SK-N-SH (cell line): ENCODE results near the gene TTC21B. TPM values are rescaled to one million over a fixed set of nuclear protein-coding genes. Genes with fewer than 3 reads are reported as not detected.

Experiments used
- CTCF ChIA-PET: fragments of 300-600, 350-600 bp; formaldehyde crosslinking; extraction: SDS; loops from one replicate; lab custom pipeline; 2021; lab: Yijun Ruan, JAX
- POLR2A ChIA-PET: fragments of 350-600 bp; sonication (Branson Sonifier 250); formaldehyde crosslinking; extraction: SDS; loops from one replicate; lab custom pipeline; 2020; ENCODE audit warnings: antibody characterized with exemption, inconsistent platforms; lab: Yijun Ruan, JAX
- DNase-seq: peaks from one replicate; pipeline ENCODE4 v3.0.0; 2012
- H2AFZ ChIP-seq: fragments of 200-600 bp; sonication (generic); 2 replicates; pipeline ENCODE4 v1.8.1; 2016; ENCODE audit warnings: antibody characterized with exemption, mild to moderate bottlenecking, low read depth
- H3F3A ChIP-seq: fragments of 200-600 bp; sonication (generic); replicated peaks from 2 replicates; pipeline ENCODE3; 2016; ENCODE audit warnings: antibody characterized with exemption, mild to moderate bottlenecking; ENCODE audit not compliant: insufficient read depth
- H3K27ac ChIP-seq, 2 experiments: fragments of 200-500 bp in 1 of 2; fragments of 200-600 bp in 1 of 2; sonication (Bioruptor generic) in 1 of 2; sonication (generic), shearing (Covaris generic) in 1 of 2; 2 replicates each; pipeline versions ENCODE4 v1.5.1 to v1.6.1; 2014 to 2016; ENCODE audit warnings: low read depth in 2 of 2, inconsistent platforms in 1 of 2, low read length in 1 of 2, mild to moderate bottlenecking in 1 of 2, mixed read lengths in 1 of 2
- H3K27me3 ChIP-seq: fragments of 200-600 bp; sonication (generic), shearing (Covaris generic); 2 replicates; pipeline ENCODE4 v1.6.1; 2016; ENCODE audit warnings: mixed run types; ENCODE audit not compliant: insufficient read depth
- H3K36me3 ChIP-seq, 2 experiments: fragments of 200-500 bp in 1 of 2; fragments of 200-600 bp in 1 of 2; sonication (Bioruptor generic) in 1 of 2; sonication (generic) in 1 of 2; replicated peaks in 1 of 2; 2 replicates each; pipeline versions ENCODE3 to v1.5.1; 2014 to 2016; ENCODE audit warnings: low read length in 1 of 2, mild to moderate bottlenecking in 1 of 2; ENCODE audit not compliant: insufficient read depth in 2 of 2, control insufficient read depth in 1 of 2
- H3K4me1 ChIP-seq, 2 experiments: fragments of 200-500 bp in 1 of 2; fragments of 200-600 bp in 1 of 2; sonication (Bioruptor generic) in 1 of 2; sonication (generic), shearing (Covaris generic) in 1 of 2; 2 replicates each; pipeline versions ENCODE4 v1.5.1 to v1.6.1; 2014 to 2016; ENCODE audit warnings: low read depth in 1 of 2, low read length in 1 of 2, mixed run types in 1 of 2; ENCODE audit not compliant: insufficient read depth in 2 of 2, control insufficient read depth in 1 of 2
- H3K4me2 ChIP-seq: fragments of 200-600 bp; sonication (generic), shearing (Covaris generic); 2 replicates; pipeline ENCODE4 v1.6.1; 2017; ENCODE audit warnings: mixed run types
- H3K4me3 ChIP-seq, 2 experiments: fragments of 200-500 bp in 1 of 2; fragments of 200-600 bp in 1 of 2; sonication (Bioruptor generic) in 1 of 2; sonication (generic), shearing (Covaris generic) in 1 of 2; 2 replicates each; pipeline versions ENCODE4 v1.5.1 to v1.8.1; 2014 to 2016; ENCODE audit warnings: low read depth in 2 of 2, inconsistent platforms in 1 of 2, low read length in 1 of 2, mild to moderate bottlenecking in 1 of 2, mixed read lengths in 1 of 2, moderate library complexity in 1 of 2
- H3K79me2 ChIP-seq: fragments of 200-600 bp; sonication (generic); 2 replicates; pipeline ENCODE4 v1.8.1; 2017; ENCODE audit warnings: mild to moderate bottlenecking; ENCODE audit not compliant: insufficient read depth
- H3K9ac ChIP-seq: fragments of 200-600 bp; sonication (generic); 2 replicates; pipeline ENCODE4 v1.6.1; 2017; ENCODE audit warnings: mixed run types
- H3K9me2 ChIP-seq: fragments of 200-600 bp; sonication (generic); 2 replicates; pipeline ENCODE4 v1.6.1; 2017; ENCODE audit warnings: mixed run types
- H3K9me3 ChIP-seq: fragments of 200-600 bp; sonication (generic); 2 replicates; pipeline ENCODE4 v1.6.1; 2017; ENCODE audit warnings: mixed run types, mild to moderate bottlenecking, moderate library complexity
- H4K20me1 ChIP-seq: fragments of 200-600 bp; sonication (generic); 2 replicates; pipeline ENCODE4 v1.6.1; 2017; ENCODE audit warnings: mild to moderate bottlenecking, mixed run types; ENCODE audit not compliant: insufficient read depth
- CHD2 ChIP-seq: fragments of 150-350 bp; IDR thresholded peaks from 2 replicates; pipeline ENCODE4 v1.6.1; 2018; ENCODE audit warnings: low read length; ENCODE audit not compliant: partially characterized antibody
- ELF1 ChIP-seq: IDR thresholded peaks from 2 replicates; pipeline ENCODE4 v1.4.0; 2012
- EP300 ChIP-seq, 2 experiments: IDR thresholded peaks; 2 replicates each; pipeline versions ENCODE4 v1.4.0 to v1.6.1; 2012; ENCODE audit warnings: borderline replicate concordance in 1 of 2, low read depth in 1 of 2, low read length in 1 of 2
- FOSL2 ChIP-seq: IDR thresholded peaks from 2 replicates; pipeline ENCODE4 v1.4.0; 2012; ENCODE audit warnings: low read depth, mild to moderate bottlenecking, moderate library complexity, borderline replicate concordance
- GABPA ChIP-seq: IDR thresholded peaks from 2 replicates; pipeline ENCODE4 v1.4.0; 2012; ENCODE audit warnings: low read depth, mild to moderate bottlenecking
- MEF2A ChIP-seq: IDR thresholded peaks from 2 replicates; pipeline ENCODE4 v1.4.0; 2012; ENCODE audit warnings: low read depth, borderline replicate concordance
- NRF1 ChIP-seq: IDR thresholded peaks from 2 replicates; pipeline ENCODE4 v1.6.1; 2012; ENCODE audit warnings: low read depth, mild to moderate bottlenecking, low read length
- RXRA ChIP-seq: IDR thresholded peaks from 2 replicates; pipeline ENCODE4 v1.4.0; 2012; ENCODE audit warnings: low read depth, mild to moderate bottlenecking, borderline replicate concordance
- SIN3A ChIP-seq: IDR thresholded peaks from 2 replicates; pipeline ENCODE4 v1.6.1; 2012; ENCODE audit warnings: low read depth, mild to moderate bottlenecking, low read length, moderate library complexity, borderline replicate concordance
- TAF1 ChIP-seq: IDR thresholded peaks from 2 replicates; pipeline ENCODE4 v1.6.1; 2012; ENCODE audit warnings: low read depth, mild to moderate bottlenecking, low read length, moderate library complexity, borderline replicate concordance
- TCF12 ChIP-seq: IDR thresholded peaks from 2 replicates; pipeline ENCODE4 v1.4.0; 2012
- YY1 ChIP-seq: IDR thresholded peaks from 2 replicates; pipeline ENCODE4 v1.4.0; 2012; ENCODE audit warnings: low read depth, mild to moderate bottlenecking
- WGBS: methylation state at CpG from one replicate; pipeline ENCODE4 v1.1.6; 2017; ENCODE audit warnings: low lambda C conversion rate; 5-methylcytosine and 5-hydroxymethylcytosine counted together
- polyA plus RNA-seq, 3 experiments: library from polyadenylated mRNA; depleted of rRNA; stranded (reverse); fragments of >200 nt; gene quantifications; 2 replicates each; pipeline ENCODE4 v1.2.3, GENCODE V29; 2012
- TF ChIP-seq, protein P1 (sequence below): IDR thresholded peaks from 2 replicates; pipeline ENCODE4 v1.4.0; 2012; ENCODE audit warnings: low read depth, borderline replicate concordance
- TF ChIP-seq, protein P2 (sequence below): IDR thresholded peaks from 2 replicates; pipeline ENCODE4 v1.6.1; 2012; ENCODE audit warnings: mild to moderate bottlenecking, low read depth, low read length, moderate library complexity
- TF ChIP-seq, protein P3 (sequence below): fragments of 200-600 bp; sonication (generic); IDR thresholded peaks from 2 replicates; pipeline ENCODE4 v1.6.1; 2017; ENCODE audit warnings: antibody characterized with exemption, mild to moderate bottlenecking, moderate library complexity
- TF ChIP-seq, protein P4 (sequence below): IDR thresholded peaks from 2 replicates; pipeline ENCODE4 v1.4.0; 2012; ENCODE audit warnings: low read depth, borderline replicate concordance
- TF ChIP-seq, protein P5 (sequence below): IDR thresholded peaks from 2 replicates; pipeline ENCODE4 v1.4.0; 2012; ENCODE audit warnings: low read depth
- TF ChIP-seq, protein P6 (sequence below): IDR thresholded peaks from 2 replicates; pipeline ENCODE4; 2012

TTC21B gene
- polyA plus RNA-seq, 1 of the 3 experiments (the other 2 are of a cell fraction) = 10.1 TPM

DNA sequence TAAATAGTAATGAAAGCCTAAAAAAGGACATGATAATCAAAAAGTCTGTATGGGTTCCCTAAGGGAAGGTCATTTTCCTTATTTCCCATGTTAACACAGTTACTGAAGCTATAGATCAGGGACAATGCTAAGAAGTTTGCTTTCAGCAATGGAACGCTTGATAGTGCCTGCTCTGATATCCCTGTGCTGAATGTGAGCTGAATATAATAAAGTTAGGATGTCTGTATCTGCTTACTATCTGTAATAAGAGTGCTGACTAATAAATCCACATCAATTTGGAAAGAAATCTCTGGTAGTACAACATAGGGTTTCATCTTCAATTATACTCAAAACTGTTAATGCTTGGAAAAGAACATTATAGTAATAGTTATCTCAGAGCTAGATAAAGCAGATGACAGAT is 25.8 kb downstream of the TTC21B start:
- WGBS = 65% methylated on average over 1 of the region's 1 CpG
- ChIA-PET POLR2A (no interaction called here), CTCF (no interaction called here)
- TF ChIP-seq, protein P1, sequence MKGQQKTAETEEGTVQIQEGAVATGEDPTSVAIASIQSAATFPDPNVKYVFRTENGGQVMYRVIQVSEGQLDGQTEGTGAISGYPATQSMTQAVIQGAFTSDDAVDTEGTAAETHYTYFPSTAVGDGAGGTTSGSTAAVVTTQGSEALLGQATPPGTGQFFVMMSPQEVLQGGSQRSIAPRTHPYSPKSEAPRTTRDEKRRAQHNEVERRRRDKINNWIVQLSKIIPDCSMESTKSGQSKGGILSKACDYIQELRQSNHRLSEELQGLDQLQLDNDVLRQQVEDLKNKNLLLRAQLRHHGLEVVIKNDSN = no peak
- TF ChIP-seq, protein P2, sequence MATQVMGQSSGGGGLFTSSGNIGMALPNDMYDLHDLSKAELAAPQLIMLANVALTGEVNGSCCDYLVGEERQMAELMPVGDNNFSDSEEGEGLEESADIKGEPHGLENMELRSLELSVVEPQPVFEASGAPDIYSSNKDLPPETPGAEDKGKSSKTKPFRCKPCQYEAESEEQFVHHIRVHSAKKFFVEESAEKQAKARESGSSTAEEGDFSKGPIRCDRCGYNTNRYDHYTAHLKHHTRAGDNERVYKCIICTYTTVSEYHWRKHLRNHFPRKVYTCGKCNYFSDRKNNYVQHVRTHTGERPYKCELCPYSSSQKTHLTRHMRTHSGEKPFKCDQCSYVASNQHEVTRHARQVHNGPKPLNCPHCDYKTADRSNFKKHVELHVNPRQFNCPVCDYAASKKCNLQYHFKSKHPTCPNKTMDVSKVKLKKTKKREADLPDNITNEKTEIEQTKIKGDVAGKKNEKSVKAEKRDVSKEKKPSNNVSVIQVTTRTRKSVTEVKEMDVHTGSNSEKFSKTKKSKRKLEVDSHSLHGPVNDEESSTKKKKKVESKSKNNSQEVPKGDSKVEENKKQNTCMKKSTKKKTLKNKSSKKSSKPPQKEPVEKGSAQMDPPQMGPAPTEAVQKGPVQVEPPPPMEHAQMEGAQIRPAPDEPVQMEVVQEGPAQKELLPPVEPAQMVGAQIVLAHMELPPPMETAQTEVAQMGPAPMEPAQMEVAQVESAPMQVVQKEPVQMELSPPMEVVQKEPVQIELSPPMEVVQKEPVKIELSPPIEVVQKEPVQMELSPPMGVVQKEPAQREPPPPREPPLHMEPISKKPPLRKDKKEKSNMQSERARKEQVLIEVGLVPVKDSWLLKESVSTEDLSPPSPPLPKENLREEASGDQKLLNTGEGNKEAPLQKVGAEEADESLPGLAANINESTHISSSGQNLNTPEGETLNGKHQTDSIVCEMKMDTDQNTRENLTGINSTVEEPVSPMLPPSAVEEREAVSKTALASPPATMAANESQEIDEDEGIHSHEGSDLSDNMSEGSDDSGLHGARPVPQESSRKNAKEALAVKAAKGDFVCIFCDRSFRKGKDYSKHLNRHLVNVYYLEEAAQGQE = no peak
- no peak for TF ChIP-seq TAF1
- TF ChIP-seq ELF1 = no peak
- TF ChIP-seq MEF2A = no peak
- TF ChIP-seq YY1 = no peak
- TF ChIP-seq EP300 (IDR thresholded peaks at IDR 0.05; ENCODE audit: borderline replicate concordance in 1 of 2, low read depth in 1 of 2, low read length in 1 of 2) = 0 out of 4 replicates have a peak, but pooled peaks of 1 of the 2 experiments have one; percentile 15
- TF ChIP-seq, protein P3, sequence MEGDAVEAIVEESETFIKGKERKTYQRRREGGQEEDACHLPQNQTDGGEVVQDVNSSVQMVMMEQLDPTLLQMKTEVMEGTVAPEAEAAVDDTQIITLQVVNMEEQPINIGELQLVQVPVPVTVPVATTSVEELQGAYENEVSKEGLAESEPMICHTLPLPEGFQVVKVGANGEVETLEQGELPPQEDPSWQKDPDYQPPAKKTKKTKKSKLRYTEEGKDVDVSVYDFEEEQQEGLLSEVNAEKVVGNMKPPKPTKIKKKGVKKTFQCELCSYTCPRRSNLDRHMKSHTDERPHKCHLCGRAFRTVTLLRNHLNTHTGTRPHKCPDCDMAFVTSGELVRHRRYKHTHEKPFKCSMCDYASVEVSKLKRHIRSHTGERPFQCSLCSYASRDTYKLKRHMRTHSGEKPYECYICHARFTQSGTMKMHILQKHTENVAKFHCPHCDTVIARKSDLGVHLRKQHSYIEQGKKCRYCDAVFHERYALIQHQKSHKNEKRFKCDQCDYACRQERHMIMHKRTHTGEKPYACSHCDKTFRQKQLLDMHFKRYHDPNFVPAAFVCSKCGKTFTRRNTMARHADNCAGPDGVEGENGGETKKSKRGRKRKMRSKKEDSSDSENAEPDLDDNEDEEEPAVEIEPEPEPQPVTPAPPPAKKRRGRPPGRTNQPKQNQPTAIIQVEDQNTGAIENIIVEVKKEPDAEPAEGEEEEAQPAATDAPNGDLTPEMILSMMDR = no peak
- TF ChIP-seq NRF1 = no peak
- TF ChIP-seq SIN3A = no peak
- TF ChIP-seq CHD2 = no peak
- TF ChIP-seq RXRA = no peak
- TF ChIP-seq, protein P4, sequence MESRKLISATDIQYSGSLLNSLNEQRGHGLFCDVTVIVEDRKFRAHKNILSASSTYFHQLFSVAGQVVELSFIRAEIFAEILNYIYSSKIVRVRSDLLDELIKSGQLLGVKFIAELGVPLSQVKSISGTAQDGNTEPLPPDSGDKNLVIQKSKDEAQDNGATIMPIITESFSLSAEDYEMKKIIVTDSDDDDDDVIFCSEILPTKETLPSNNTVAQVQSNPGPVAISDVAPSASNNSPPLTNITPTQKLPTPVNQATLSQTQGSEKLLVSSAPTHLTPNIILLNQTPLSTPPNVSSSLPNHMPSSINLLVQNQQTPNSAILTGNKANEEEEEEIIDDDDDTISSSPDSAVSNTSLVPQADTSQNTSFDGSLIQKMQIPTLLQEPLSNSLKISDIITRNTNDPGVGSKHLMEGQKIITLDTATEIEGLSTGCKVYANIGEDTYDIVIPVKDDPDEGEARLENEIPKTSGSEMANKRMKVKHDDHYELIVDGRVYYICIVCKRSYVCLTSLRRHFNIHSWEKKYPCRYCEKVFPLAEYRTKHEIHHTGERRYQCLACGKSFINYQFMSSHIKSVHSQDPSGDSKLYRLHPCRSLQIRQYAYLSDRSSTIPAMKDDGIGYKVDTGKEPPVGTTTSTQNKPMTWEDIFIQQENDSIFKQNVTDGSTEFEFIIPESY = no peak
- TF ChIP-seq TCF12 = peak; percentile 28
- TF ChIP-seq GABPA = no peak
- no peak for TF ChIP-seq FOSL2
- TF ChIP-seq, protein P5, sequence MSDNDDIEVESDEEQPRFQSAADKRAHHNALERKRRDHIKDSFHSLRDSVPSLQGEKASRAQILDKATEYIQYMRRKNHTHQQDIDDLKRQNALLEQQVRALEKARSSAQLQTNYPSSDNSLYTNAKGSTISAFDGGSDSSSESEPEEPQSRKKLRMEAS = no peak
- TF ChIP-seq, protein P6, sequence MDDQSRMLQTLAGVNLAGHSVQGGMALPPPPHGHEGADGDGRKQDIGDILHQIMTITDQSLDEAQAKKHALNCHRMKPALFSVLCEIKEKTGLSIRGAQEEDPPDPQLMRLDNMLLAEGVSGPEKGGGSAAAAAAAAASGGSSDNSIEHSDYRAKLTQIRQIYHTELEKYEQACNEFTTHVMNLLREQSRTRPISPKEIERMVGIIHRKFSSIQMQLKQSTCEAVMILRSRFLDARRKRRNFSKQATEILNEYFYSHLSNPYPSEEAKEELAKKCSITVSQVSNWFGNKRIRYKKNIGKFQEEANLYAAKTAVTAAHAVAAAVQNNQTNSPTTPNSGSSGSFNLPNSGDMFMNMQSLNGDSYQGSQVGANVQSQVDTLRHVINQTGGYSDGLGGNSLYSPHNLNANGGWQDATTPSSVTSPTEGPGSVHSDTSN = peak; percentile 42; the same call in 1 of the 2 replicates
- peaks cover 0 to 8% of the 10 kb centered on the region in 2 experiments; a peak in 2 of 4 replicates for H3K4me1 ChIP-seq
- H3K4me2 ChIP-seq = no peak overlapping the region
- no peaks in the 10 kb centered on the region for H3K79me2 ChIP-seq
- H3K36me3 ChIP-seq = peaks cover 63 to 87% of the 10 kb centered on the region in 2 experiments
- no peak overlapping the region for H2AFZ ChIP-seq
- no peaks in the 10 kb centered on the region for H3K9me3 ChIP-seq
- no peak for DNase-seq
- no peaks in the 10 kb centered on the region for H4K20me1 ChIP-seq
- H3K27ac ChIP-seq = peak overlapping the region in 1 of 2 experiments; percentile 58; a peak in 3 of 4 replicates
- no peaks in the 10 kb centered on the region for H3K27me3 ChIP-seq
- H3K4me3 ChIP-seq = no peak overlapping the region
- H3K9ac ChIP-seq = no peak overlapping the region
- H3F3A ChIP-seq = peaks cover 3% of the 10 kb centered on the region
- H3K9me2 ChIP-seq = no peaks in the 10 kb centered on the region; the same call in 1 of the 2 replicates
